Mesodermal cell (in vitro differentiated cells): ENCODE data around the gene FBXW12. TPM values are rescaled to one million over a fixed set of nuclear protein-coding genes. Genes with fewer than 3 reads are reported as not detected.
"Not testable (repeated sequence)": the region's sequence is repeated elsewhere in the genome, so short reads cannot be mapped to it uniquely, and the experiment has no call there.

Experiments used
- H3K27ac ChIP-seq: 2 replicates; pipeline ENCODE4 v1.7.0; 2013; ENCODE audit warnings: mild to moderate bottlenecking, low read depth, low read length, moderate library complexity; ENCODE audit not compliant: severe bottlenecking
- H3K36me3 ChIP-seq: 2 replicates; pipeline ENCODE4 v1.7.1; 2013; ENCODE audit warnings: mild to moderate bottlenecking, low read length, moderate library complexity; ENCODE audit not compliant: control insufficient read depth, insufficient read depth
- H3K4me1 ChIP-seq: one replicate; pipeline ENCODE4 v1.7.1; 2013; ENCODE audit warnings: mild to moderate bottlenecking, low read length; ENCODE audit not compliant: insufficient read depth, control insufficient read depth, poor library complexity, severe bottlenecking
- H3K4me3 ChIP-seq: 2 replicates; pipeline ENCODE4 v1.7.0; 2013; ENCODE audit warnings: low read length, control low read depth, mild to moderate bottlenecking; ENCODE audit not compliant: insufficient read depth, poor library complexity, severe bottlenecking; ENCODE audit errors: extremely low read depth
- H3K9me3 ChIP-seq: 2 replicates; pipeline ENCODE4 v1.7.1; 2013; ENCODE audit warnings: mild to moderate bottlenecking, low read length, moderate library complexity; ENCODE audit not compliant: control insufficient read depth
- WGBS, 2 experiments: methylation state at CpG; one replicate each; pipeline ENCODE4 v1.1.5; 2013; ENCODE audit warnings: missing lambda C conversion rate in 2 of 2; ENCODE audit not compliant: insufficient coverage in 2 of 2; 5-methylcytosine and 5-hydroxymethylcytosine counted together
- polyA plus RNA-seq, 2 experiments: library from polyadenylated mRNA; stranded (reverse); fragments of 50-300 nt; gene quantifications; one replicate each; pipeline ENCODE4 v1.2.3, GENCODE V29; 2013

FBXW12 gene
- 0.55 TPM for polyA plus RNA-seq (2013, experiment 1 of 2)
- 0.30 TPM for polyA plus RNA-seq (2013, experiment 2 of 2)

DNA sequence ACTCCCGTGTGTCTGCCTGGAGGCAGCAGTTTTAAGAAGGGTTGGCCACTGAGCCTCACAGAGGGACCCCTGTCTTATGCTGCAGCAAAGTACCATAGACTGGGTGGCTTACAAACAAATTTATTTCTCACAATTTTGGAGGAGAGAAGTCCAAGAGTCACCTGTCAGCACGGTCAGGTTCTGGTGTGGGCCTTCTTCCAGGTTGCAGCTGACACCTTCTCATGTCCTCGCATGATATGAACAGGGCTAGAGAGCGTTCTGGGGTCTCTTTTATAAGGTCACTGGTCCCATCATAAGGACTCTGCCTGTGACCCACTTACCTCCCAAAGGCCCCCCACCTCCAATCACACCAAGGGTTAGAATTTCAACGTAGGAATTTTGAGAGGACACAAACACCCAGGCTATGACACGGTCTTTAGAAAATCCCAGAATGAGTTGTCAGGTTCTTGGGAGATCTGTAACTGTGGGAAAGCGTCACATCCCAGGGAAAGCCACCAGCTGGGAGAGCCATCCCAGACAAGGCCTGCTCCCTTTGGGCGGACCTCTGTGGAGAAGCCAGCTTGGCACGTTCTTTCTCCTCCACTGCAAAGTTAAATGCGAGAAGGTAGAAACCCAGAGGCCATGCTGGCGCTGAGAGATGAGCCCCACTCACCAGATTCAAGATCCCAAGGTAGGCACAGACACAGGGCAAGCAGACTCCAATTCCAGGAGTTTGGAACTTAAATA, at the start of gene FBXW12:
TSS of gene FBXW12 (plus strand) at position 569 of the 726 bp plus-strand sequence. CDS start 549 bp downstream, outside the sequence.
- no peaks in the 10 kb centered on the region for H3K9me3 ChIP-seq
- no peak within 1 kb of the TSS for H3K27ac ChIP-seq
- H3K4me3 ChIP-seq = no peak within 1 kb of the TSS
- H3K4me1 ChIP-seq = no peaks in the 10 kb centered on the region
- 89 to 94% methylated on average over 8 to 9 of the region's 11 CpGs for WGBS, 2 experiments
- no peaks in the 10 kb centered on the region for H3K36me3 ChIP-seq

DNA sequence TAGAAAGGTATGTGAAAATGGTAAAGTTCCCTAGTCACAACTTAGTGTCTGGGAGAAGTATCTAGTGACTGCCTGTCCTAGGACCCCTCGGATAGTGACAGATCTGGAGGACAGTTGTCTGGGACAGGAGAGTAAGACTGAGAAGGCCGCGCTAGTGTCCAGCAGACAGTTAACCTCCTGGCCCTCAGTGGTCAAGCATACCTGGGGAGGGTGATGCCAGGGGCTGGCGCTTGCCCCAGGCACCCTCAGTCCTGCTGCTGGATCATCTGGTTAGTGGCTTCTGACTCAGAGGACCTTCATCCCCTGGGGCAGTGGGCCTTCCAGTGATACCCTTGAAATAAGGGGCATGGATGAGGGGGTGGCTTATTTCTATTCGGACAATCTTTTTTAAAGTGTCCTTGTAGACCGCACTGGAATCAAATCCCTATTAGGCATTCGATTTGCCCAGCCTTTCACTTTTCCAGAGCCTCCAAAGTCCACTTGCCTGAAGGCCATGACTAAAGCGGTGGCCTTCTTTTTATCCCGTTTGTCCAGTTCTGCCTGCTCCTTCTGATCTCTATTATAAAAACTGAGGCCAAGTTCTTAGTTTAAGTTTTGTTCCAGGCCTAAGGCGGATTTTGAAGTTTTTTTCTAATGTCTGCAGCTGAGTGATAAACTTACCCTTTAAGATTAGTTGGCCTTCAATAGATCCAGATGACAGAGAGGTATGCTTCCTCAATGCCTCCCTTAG, 40.1 kb upstream of the FBXW12 start:
- H3K4me3 ChIP-seq, H3K9me3 ChIP-seq, H3K4me1 ChIP-seq, H3K27ac ChIP-seq, H3K36me3 ChIP-seq: not testable (repeated sequence)
- 92 to 94% methylated on average over 7 to 8 of the region's 10 CpGs for WGBS, 2 experiments

- not testable (repeated sequence) for H3K9me3 ChIP-seq, H3K4me3 ChIP-seq, H3K4me1 ChIP-seq, H3K36me3 ChIP-seq, H3K27ac ChIP-seq
- 88 to 99% methylated on average over 7 to 11 of the region's 15 CpGs for WGBS, 2 experiments
Observed at GRCh38 chr3:48333346-48334245, 38.4 kb upstream of the FBXW12 start, which contains the start of gene SPINK8. TSS of gene SPINK8 (minus strand) at chr3:48333661. CDS start at chr3:48328341, 5,320 bp downstream.

DNA sequence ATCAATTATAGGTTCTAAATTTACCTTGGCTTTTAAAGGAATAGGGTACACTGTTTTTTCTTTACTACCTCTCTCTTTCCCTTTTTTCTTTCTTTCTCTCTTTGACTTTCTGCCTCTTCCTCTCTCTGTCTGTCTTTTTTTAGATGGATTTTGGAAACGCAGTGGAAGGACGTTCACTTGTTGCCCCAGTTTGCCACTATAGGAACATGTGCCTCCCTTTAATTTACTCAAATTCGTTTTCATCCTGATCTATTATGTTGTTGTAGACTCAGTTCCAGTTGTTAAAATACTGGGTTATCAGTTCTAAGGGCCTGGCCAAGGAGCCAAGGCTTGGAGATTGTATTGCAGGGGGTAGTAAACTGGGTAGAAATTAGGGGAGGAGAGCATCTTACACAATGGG, 37.4 kb upstream of the FBXW12 start:
- no peak overlapping the region for H3K4me3 ChIP-seq
- WGBS, 2 experiments = no CpG with 5 or more reads among the region's 3 CpGs
- H3K9me3 ChIP-seq = no peaks in the 10 kb centered on the region
- no peaks in the 10 kb centered on the region for H3K36me3 ChIP-seq
- no peak overlapping the region for H3K27ac ChIP-seq
- no peaks in the 10 kb centered on the region for H3K4me1 ChIP-seq

- 85 to 96% methylated on average over 6 to 9 of the region's 9 CpGs for WGBS, 2 experiments
- not testable (repeated sequence) for H3K4me3 ChIP-seq, H3K4me1 ChIP-seq, H3K9me3 ChIP-seq, H3K36me3 ChIP-seq, H3K27ac ChIP-seq
Observed at GRCh38 chr3:48335286-48335685, 36.7 kb upstream of the FBXW12 start.

GRCh38 chr3:48337536-48337935, 34.5 kb upstream of the FBXW12 start:
- H3K9me3 ChIP-seq, H3K4me3 ChIP-seq, H3K27ac ChIP-seq, H3K36me3 ChIP-seq, H3K4me1 ChIP-seq: not testable (repeated sequence)
- WGBS, 2 experiments = 92 to 100% methylated on average over 2 to 3 of the region's 5 CpGs

- Histone ChIP-seq H3K4me3 (no peak overlapping the region), H3K27ac (no peak overlapping the region), H3K36me3 (no peaks in the 10 kb centered on the region), H3K9me3 (no peaks in the 10 kb centered on the region), H3K4me1 (no peaks in the 10 kb centered on the region)
- WGBS, 2 experiments = 83 to 92% methylated on average over 3 to 4 of the region's 4 CpGs
Observed at GRCh38 chr3:48338635-48339034, 33.4 kb upstream of the FBXW12 start.

GRCh38 chr3:48343432-48343831, 28.6 kb upstream of the FBXW12 start:
- no peaks in the 10 kb centered on the region for H3K9me3 ChIP-seq
- no peaks in the 10 kb centered on the region for H3K36me3 ChIP-seq
- H3K4me3 ChIP-seq = no peak overlapping the region
- 83 to 100% methylated on average over 1 to 4 of the region's 8 CpGs for WGBS, 2 experiments
- H3K4me1 ChIP-seq = peaks cover 2% of the 10 kb centered on the region
- H3K27ac ChIP-seq = no peak overlapping the region

- Histone ChIP-seq H3K36me3 (no peaks in the 10 kb centered on the region), H3K4me3 (no peak overlapping the region), H3K27ac (no peak overlapping the region), H3K9me3 (no peaks in the 10 kb centered on the region), H3K4me1 (peaks cover 2% of the 10 kb centered on the region)
- 83% methylated on average over 1 of the region's 1 CpG; no CpG with 5 or more reads in 1 of the 2 experiments for WGBS, 2 experiments
Observed at GRCh38 chr3:48344867-48345507, 27.0 kb upstream of the FBXW12 start.

GRCh38 chr3:48345946-48346572, 26.0 kb upstream of the FBXW12 start:
- H3K4me3 ChIP-seq = no peak overlapping the region
- H3K4me1 ChIP-seq = peaks cover 2% of the 10 kb centered on the region
- WGBS, 2 experiments = 77 to 86% methylated on average over 1 of the region's 2 CpGs
- no peaks in the 10 kb centered on the region for H3K36me3 ChIP-seq
- no peaks in the 10 kb centered on the region for H3K9me3 ChIP-seq
- H3K27ac ChIP-seq = no peak overlapping the region
